Liver (tissue), 9 donors: ENCODE data around the gene RAB5B. TPM values are rescaled to one million over a fixed set of nuclear protein-coding genes. Genes with fewer than 3 reads are reported as not detected.

Experiments used
- DNase-seq: peaks from one replicate; pipeline ENCODE4 v3.0.0-alpha.2; 2017; ENCODE audit warnings: low spot score
- H3K27ac ChIP-seq, 2 donors: one replicate each; pipeline ENCODE4 v1.7.0; 2013; ENCODE audit warnings: inconsistent platforms in 2 of 2, low read length in 2 of 2, control low read depth in 1 of 2, low read depth in 1 of 2, mild to moderate bottlenecking in 1 of 2
- H3K27me3 ChIP-seq, 4 donors: one replicate each; pipeline versions ENCODE4 v1.6.1 to v1.7.0; 2013; ENCODE audit warnings: low read length in 3 of 4, inconsistent platforms in 1 of 4, mild to moderate bottlenecking in 1 of 4, moderate library complexity in 1 of 4; ENCODE audit not compliant: control insufficient read depth in 4 of 4, insufficient read depth in 4 of 4
- H3K36me3 ChIP-seq, 4 donors: one replicate each; pipeline versions ENCODE4 v1.6.1 to v1.7.0; 2013; ENCODE audit warnings: low read length in 3 of 4, mild to moderate bottlenecking in 3 of 4, low read depth in 1 of 4, moderate library complexity in 1 of 4; ENCODE audit not compliant: control insufficient read depth in 4 of 4, insufficient read depth in 3 of 4
- H3K4me1 ChIP-seq, 4 donors: one replicate each; pipeline versions ENCODE4 v1.6.1 to v1.7.0; 2013; ENCODE audit warnings: low read length in 3 of 4, mild to moderate bottlenecking in 3 of 4, moderate library complexity in 1 of 4; ENCODE audit not compliant: control insufficient read depth in 4 of 4, insufficient read depth in 4 of 4
- H3K4me3 ChIP-seq, 3 donors: one replicate each; pipeline versions ENCODE4 v1.6.1 to v1.7.0; 2013; ENCODE audit warnings: low read length in 3 of 3, control low read depth in 1 of 3, low read depth in 1 of 3, mild to moderate bottlenecking in 1 of 3
- H3K9ac ChIP-seq, 2 donors: one replicate each; pipeline ENCODE4 v1.7.0; 2013; ENCODE audit warnings: low read length in 2 of 2, mild to moderate bottlenecking in 2 of 2, moderate library complexity in 2 of 2, control low read depth in 1 of 2, low read depth in 1 of 2
- H3K9me3 ChIP-seq, 4 donors: one replicate each; pipeline versions ENCODE4 v1.6.1 to v1.7.0; 2013; ENCODE audit warnings: low read length in 3 of 4; ENCODE audit not compliant: control insufficient read depth in 4 of 4
- EGR1 ChIP-seq, 2 donors: IDR thresholded peaks; 2 replicates each; pipeline ENCODE4 v1.6.1; 2016 to 2018; ENCODE audit warnings: antibody characterized with exemption in 2 of 2, low read depth in 2 of 2
- FOXA1 ChIP-seq: IDR thresholded peaks from 2 replicates; pipeline ENCODE4 v1.6.1; 2016; ENCODE audit warnings: antibody characterized with exemption
- FOXA2 ChIP-seq: IDR thresholded peaks from 2 replicates; pipeline ENCODE4 v1.6.1; 2016; ENCODE audit warnings: antibody characterized with exemption
- GABPA ChIP-seq, 2 donors: IDR thresholded peaks in 1 of 2; conservative IDR thresholded peaks in 1 of 2; 2 replicates each; pipeline ENCODE4 v1.6.1; 2016; ENCODE audit warnings: antibody characterized with exemption in 2 of 2, mild to moderate bottlenecking in 1 of 2, moderate library complexity in 1 of 2
- HNF4A ChIP-seq, 2 donors: conservative IDR thresholded peaks; 2 replicates each; pipeline ENCODE4 v1.6.1; 2016; ENCODE audit warnings: antibody characterized with exemption in 2 of 2, mild to moderate bottlenecking in 2 of 2
- HNF4G ChIP-seq: IDR thresholded peaks from 2 replicates; pipeline ENCODE4 v1.6.1; 2016; ENCODE audit warnings: antibody characterized with exemption
- JUND ChIP-seq, 2 donors: IDR thresholded peaks; 2 replicates each; pipeline ENCODE4 v1.6.1; 2016; ENCODE audit warnings: antibody characterized with exemption in 2 of 2
- NR2F2 ChIP-seq: IDR thresholded peaks from 2 replicates; pipeline ENCODE4 v1.6.1; 2016; ENCODE audit warnings: antibody characterized with exemption
- RAD21 ChIP-seq, 2 donors: IDR thresholded peaks; 2 replicates each; pipeline ENCODE4 v1.6.1; 2016; ENCODE audit warnings: antibody characterized with exemption in 2 of 2, mild to moderate bottlenecking in 2 of 2
- RXRA ChIP-seq, 2 donors: IDR thresholded peaks; 2 replicates each; pipeline ENCODE4 v1.6.1; 2017 to 2018; ENCODE audit warnings: antibody characterized with exemption in 2 of 2, mild to moderate bottlenecking in 1 of 2
- SP1 ChIP-seq: IDR thresholded peaks from 2 replicates; pipeline ENCODE4 v1.6.1; 2018; ENCODE audit warnings: antibody characterized with exemption, mild to moderate bottlenecking
- TAF1 ChIP-seq: conservative IDR thresholded peaks from 2 replicates; pipeline ENCODE4 v1.6.1; 2016; ENCODE audit warnings: antibody characterized with exemption, mild to moderate bottlenecking
- YY1 ChIP-seq: IDR thresholded peaks from 2 replicates; pipeline ENCODE4 v1.6.1; 2016; ENCODE audit warnings: antibody characterized with exemption, mild to moderate bottlenecking
- WGBS: extraction: QIAGEN DNeasy Blood & Tissue Kit; methylation state at CpG from one replicate; pipeline ENCODE4 v1.1.7; 2013; 5-methylcytosine and 5-hydroxymethylcytosine counted together
- polyA plus RNA-seq, 2 donors: library from polyadenylated mRNA; stranded (reverse) in 1 of 2; unstranded in 1 of 2; fragments of 200-250 nt in 1 of 2; fragments of >200 nt in 1 of 2; fragmentation: Nextera tagmentation in 1 of 2; extraction: Ambion mirVana in 1 of 2; gene quantifications; one replicate each; pipeline versions ENCODE4 v1.2.1 to v1.2.3, GENCODE V29; 2013 to 2015
- total RNA-seq, 2 donors: library from RNA; depleted of rRNA; stranded (reverse); fragments of >200 nt; gene quantifications; one replicate each; pipeline ENCODE4 v1.2.3, GENCODE V29; 2014
- TF ChIP-seq, protein P1 (sequence below): IDR thresholded peaks from 2 replicates; pipeline ENCODE4 v1.6.1; 2016; ENCODE audit warnings: antibody characterized with exemption
- TF ChIP-seq, protein P2 (sequence below): IDR thresholded peaks from 2 replicates; pipeline ENCODE4 v1.6.1; 2016; ENCODE audit warnings: antibody characterized with exemption, mild to moderate bottlenecking
- TF ChIP-seq, protein P3 (sequence below): IDR thresholded peaks from 2 replicates; pipeline ENCODE4 v1.6.1; 2016; ENCODE audit warnings: antibody characterized with exemption
- TF ChIP-seq, protein P4 (sequence below): IDR thresholded peaks from 2 replicates; pipeline ENCODE4 v1.6.1; 2016; ENCODE audit warnings: antibody characterized with exemption
- TF ChIP-seq, protein P5 (sequence below): fragments of 150-350 bp; IDR thresholded peaks from 2 replicates; pipeline ENCODE4 v1.5.1; 2017; ENCODE audit warnings: improper control_type of control experiment, low read depth, low read length; ENCODE audit not compliant: missing input control
- donor health status: healthy.
- donor health status: healthy.
- donor health status: healthy.
- donor health status: healthy.
- donor health status: healthy.

Gene RAB5B
- total and polyA plus RNA-seq, 4 donors = 20.7 to 44.0 (median 38.4) TPM

DNA sequence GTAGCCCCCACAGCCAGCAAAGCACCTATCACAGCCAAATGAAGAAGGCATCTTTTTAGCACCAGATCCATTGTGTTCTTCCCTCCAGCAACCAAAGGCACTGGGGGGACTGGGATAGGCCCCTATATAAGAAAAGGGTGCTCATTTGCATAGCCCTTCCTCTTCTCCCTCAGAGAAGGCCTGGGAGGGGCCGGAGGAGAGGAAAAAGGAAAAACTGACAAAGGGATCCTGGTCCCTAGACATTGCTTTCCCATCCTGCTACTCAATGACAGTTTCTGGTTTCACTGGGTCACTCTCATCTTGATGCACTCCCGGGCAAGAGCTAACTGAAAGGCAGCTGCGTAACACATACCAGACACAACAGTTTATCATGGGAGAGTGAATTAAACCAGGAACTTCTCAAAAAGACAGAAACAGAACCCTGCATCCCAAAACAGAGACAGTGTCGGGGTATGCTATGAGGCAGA lies 7.9 kb upstream of the RAB5B start, which contains the start of gene PMEL (continued):
- TF ChIP-seq NR2F2 = no peak

DNA sequence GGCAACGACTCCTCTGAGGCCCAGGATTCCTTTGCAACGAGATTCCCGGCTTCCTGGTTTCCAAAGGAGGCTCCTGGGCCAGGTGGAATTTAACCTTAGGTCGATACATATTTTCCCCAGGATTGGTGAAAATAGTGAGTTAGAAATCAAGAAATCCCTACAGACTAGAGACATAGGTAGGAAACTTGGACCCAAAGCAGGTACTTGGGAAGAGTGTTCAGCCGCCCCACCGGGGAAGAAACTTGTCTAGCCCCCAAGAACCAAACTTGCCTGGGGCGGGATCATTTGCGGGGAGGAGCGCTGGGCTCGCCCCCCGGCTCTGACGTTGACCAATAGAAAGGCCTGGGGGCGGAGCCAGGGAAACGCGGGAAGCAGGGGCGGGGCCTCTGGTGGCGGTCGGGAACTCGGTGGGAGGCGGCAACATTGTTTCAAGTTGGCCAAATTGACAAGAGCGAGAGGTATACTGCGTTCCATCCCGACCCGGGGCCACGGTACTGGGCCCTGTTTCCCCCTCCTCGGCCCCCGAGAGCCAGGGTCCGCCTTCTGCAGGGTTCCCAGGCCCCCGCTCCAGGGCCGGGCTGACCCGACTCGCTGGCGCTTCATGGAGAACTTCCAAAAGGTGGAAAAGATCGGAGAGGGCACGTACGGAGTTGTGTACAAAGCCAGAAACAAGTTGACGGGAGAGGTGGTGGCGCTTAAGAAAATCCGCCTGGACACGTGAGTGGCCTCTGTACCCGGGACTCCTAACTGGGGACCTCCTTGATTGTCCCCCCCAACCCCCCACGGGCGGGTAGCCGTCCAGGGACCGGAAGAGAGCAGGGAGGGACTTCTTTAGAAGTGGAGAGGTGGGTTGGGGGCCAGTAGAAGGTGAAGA lies 7.2 kb upstream of the RAB5B start, which contains the start of gene CDK2:
Gene CDK2 (plus strand): TSS at position 423 of the 874 bp plus-strand sequence. CDS start 179 bp downstream, at position 602.
- peak within 1 kb of the TSS; percentile 65 to 80 for H3K9ac ChIP-seq
- peak; percentile 95 for DNase-seq
- H3K9me3 ChIP-seq = no peaks in the 10 kb centered on the region
- WGBS = under 1% methylated on average over 45 of the region's 45 CpGs
- peak within 1 kb of the TSS; percentile 62 to 88 (median 64) for H3K4me3 ChIP-seq
- no peaks in the 10 kb centered on the region for H3K27me3 ChIP-seq
- H3K27ac ChIP-seq = peak within 1 kb of the TSS; percentile 65 to 86
- no peak for TF ChIP-seq GABPA (IDR thresholded peaks at IDR 0.05 in 1 of 2, conservative IDR thresholded peaks at IDR 0.05 in 1 of 2)
- TF ChIP-seq YY1 = no peak
- TF ChIP-seq, protein P1, sequence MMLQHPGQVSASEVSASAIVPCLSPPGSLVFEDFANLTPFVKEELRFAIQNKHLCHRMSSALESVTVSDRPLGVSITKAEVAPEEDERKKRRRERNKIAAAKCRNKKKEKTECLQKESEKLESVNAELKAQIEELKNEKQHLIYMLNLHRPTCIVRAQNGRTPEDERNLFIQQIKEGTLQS = no peak
- peak; percentile 27 for TF ChIP-seq TAF1
- TF ChIP-seq, protein P2, sequence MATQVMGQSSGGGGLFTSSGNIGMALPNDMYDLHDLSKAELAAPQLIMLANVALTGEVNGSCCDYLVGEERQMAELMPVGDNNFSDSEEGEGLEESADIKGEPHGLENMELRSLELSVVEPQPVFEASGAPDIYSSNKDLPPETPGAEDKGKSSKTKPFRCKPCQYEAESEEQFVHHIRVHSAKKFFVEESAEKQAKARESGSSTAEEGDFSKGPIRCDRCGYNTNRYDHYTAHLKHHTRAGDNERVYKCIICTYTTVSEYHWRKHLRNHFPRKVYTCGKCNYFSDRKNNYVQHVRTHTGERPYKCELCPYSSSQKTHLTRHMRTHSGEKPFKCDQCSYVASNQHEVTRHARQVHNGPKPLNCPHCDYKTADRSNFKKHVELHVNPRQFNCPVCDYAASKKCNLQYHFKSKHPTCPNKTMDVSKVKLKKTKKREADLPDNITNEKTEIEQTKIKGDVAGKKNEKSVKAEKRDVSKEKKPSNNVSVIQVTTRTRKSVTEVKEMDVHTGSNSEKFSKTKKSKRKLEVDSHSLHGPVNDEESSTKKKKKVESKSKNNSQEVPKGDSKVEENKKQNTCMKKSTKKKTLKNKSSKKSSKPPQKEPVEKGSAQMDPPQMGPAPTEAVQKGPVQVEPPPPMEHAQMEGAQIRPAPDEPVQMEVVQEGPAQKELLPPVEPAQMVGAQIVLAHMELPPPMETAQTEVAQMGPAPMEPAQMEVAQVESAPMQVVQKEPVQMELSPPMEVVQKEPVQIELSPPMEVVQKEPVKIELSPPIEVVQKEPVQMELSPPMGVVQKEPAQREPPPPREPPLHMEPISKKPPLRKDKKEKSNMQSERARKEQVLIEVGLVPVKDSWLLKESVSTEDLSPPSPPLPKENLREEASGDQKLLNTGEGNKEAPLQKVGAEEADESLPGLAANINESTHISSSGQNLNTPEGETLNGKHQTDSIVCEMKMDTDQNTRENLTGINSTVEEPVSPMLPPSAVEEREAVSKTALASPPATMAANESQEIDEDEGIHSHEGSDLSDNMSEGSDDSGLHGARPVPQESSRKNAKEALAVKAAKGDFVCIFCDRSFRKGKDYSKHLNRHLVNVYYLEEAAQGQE = no peak
- no peak for TF ChIP-seq EGR1 (IDR thresholded peaks at IDR 0.05; ENCODE audit: low read depth in 2 of 2)
- TF ChIP-seq SP1 = peak; percentile 66
- TF ChIP-seq HNF4A (conservative IDR thresholded peaks at IDR 0.05) = peak; percentile 59 to 69
- TF ChIP-seq JUND (IDR thresholded peaks at IDR 0.05) = peak in 1 of 2 donors; percentile 31
- TF ChIP-seq, protein P3, sequence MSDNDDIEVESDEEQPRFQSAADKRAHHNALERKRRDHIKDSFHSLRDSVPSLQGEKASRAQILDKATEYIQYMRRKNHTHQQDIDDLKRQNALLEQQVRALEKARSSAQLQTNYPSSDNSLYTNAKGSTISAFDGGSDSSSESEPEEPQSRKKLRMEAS = no peak
- TF ChIP-seq RXRA (IDR thresholded peaks at IDR 0.05) = peak in 1 of 2 donors; percentile 19
- no peak for TF ChIP-seq FOXA1
- TF ChIP-seq, protein P4, sequence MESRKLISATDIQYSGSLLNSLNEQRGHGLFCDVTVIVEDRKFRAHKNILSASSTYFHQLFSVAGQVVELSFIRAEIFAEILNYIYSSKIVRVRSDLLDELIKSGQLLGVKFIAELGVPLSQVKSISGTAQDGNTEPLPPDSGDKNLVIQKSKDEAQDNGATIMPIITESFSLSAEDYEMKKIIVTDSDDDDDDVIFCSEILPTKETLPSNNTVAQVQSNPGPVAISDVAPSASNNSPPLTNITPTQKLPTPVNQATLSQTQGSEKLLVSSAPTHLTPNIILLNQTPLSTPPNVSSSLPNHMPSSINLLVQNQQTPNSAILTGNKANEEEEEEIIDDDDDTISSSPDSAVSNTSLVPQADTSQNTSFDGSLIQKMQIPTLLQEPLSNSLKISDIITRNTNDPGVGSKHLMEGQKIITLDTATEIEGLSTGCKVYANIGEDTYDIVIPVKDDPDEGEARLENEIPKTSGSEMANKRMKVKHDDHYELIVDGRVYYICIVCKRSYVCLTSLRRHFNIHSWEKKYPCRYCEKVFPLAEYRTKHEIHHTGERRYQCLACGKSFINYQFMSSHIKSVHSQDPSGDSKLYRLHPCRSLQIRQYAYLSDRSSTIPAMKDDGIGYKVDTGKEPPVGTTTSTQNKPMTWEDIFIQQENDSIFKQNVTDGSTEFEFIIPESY = no peak
- TF ChIP-seq NR2F2 = peak; percentile 7
- TF ChIP-seq FOXA2 = no peak
- TF ChIP-seq RAD21 (IDR thresholded peaks at IDR 0.05) = peak; percentile 4 to 14
- no peak for TF ChIP-seq HNF4G
- TF ChIP-seq, protein P5, sequence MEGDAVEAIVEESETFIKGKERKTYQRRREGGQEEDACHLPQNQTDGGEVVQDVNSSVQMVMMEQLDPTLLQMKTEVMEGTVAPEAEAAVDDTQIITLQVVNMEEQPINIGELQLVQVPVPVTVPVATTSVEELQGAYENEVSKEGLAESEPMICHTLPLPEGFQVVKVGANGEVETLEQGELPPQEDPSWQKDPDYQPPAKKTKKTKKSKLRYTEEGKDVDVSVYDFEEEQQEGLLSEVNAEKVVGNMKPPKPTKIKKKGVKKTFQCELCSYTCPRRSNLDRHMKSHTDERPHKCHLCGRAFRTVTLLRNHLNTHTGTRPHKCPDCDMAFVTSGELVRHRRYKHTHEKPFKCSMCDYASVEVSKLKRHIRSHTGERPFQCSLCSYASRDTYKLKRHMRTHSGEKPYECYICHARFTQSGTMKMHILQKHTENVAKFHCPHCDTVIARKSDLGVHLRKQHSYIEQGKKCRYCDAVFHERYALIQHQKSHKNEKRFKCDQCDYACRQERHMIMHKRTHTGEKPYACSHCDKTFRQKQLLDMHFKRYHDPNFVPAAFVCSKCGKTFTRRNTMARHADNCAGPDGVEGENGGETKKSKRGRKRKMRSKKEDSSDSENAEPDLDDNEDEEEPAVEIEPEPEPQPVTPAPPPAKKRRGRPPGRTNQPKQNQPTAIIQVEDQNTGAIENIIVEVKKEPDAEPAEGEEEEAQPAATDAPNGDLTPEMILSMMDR = no peak
- H3K36me3 ChIP-seq = peaks cover 0 to 4% (median 0%) of the 10 kb centered on the region in 4 donors
- H3K4me1 ChIP-seq = peaks cover 7 to 17% (median 11%) of the 10 kb centered on the region in 4 donors
